Smooth muscle cell (in vitro differentiated cells): ENCODE measurements around the gene PTPRD. TPM values are rescaled to one million over a fixed set of nuclear protein-coding genes. Genes with fewer than 3 reads are reported as not detected.

Experiments
- DNase-seq: peaks from one replicate; lab custom pipeline; 2025; ENCODE audit not compliant: unreplicated experiment; lab: John Stamatoyannopoulos, UW
- H2AFZ ChIP-seq: fragments of 200-600 bp; sonication (generic); 2 replicates; pipeline ENCODE4 v1.6.0; 2016; ENCODE audit warnings: antibody characterized with exemption, low read depth, mild to moderate bottlenecking
- H3F3A ChIP-seq: fragments of 200-600 bp; sonication (generic); 2 replicates; pipeline ENCODE4 v1.6.0; 2017; ENCODE audit warnings: antibody characterized with exemption, low read depth
- H3K27ac ChIP-seq: fragments of 200-600 bp; sonication (generic); 2 replicates; pipeline ENCODE4 v1.5.1; 2016; ENCODE audit warnings: low read depth, mild to moderate bottlenecking
- H3K27me3 ChIP-seq: fragments of 200-600 bp; sonication (generic); 2 replicates; pipeline ENCODE4 v1.6.1; 2016; ENCODE audit warnings: low read depth, mild to moderate bottlenecking
- H3K36me3 ChIP-seq: fragments of 200-600 bp; sonication (generic); 2 replicates; pipeline ENCODE4 v1.5.1; 2016; ENCODE audit warnings: low read depth
- H3K4me1 ChIP-seq: fragments of 200-600 bp; sonication (generic); 2 replicates; pipeline ENCODE4 v1.5.1; 2016; ENCODE audit warnings: low read depth
- H3K4me2 ChIP-seq: fragments of 200-600 bp; sonication (generic); 2 replicates; pipeline ENCODE4 v1.6.0; 2016; ENCODE audit warnings: mild to moderate bottlenecking
- H3K4me3 ChIP-seq: fragments of 200-600 bp; sonication (generic); 2 replicates; pipeline ENCODE4 v1.5.1; 2016; ENCODE audit warnings: mild to moderate bottlenecking
- H3K79me2 ChIP-seq: fragments of 200-600 bp; sonication (generic); 2 replicates; pipeline ENCODE4 v1.6.0; 2016; ENCODE audit warnings: low read depth, mild to moderate bottlenecking
- H3K9ac ChIP-seq: fragments of 200-600 bp; sonication (generic); 2 replicates; pipeline ENCODE4 v1.6.0; 2016; ENCODE audit warnings: low read depth
- H3K9me3 ChIP-seq: fragments of 200-600 bp; sonication (generic); replicated peaks from 2 replicates; pipeline ENCODE4 v1.5.1; 2016; ENCODE audit warnings: low read depth
- H4K20me1 ChIP-seq: fragments of 200-600 bp; sonication (generic); 2 replicates; pipeline ENCODE4 v1.6.0; 2016; ENCODE audit warnings: low read depth
- CTCF ChIP-seq: fragments of 200-600 bp; sonication (generic); IDR thresholded peaks from 2 replicates; pipeline ENCODE4 v1.5.1; 2017; ENCODE audit warnings: borderline replicate concordance, mild to moderate bottlenecking, antibody characterized with exemption; ENCODE audit not compliant: insufficient read depth, poor library complexity, severe bottlenecking
- WGBS: methylation state at CpG from one replicate; pipeline ENCODE4 v1.1.7; 2016; ENCODE audit warnings: low lambda C conversion rate; 5-methylcytosine and 5-hydroxymethylcytosine counted together
- polyA plus RNA-seq: library from polyadenylated mRNA; unstranded; fragments of >200 nt; fragmentation: Nextera tagmentation; extraction: Ambion mirVana; gene quantifications from 2 replicates; pipeline ENCODE4 v1.2.1, GENCODE V29; 2016
- total RNA-seq: library from RNA; depleted of rRNA; stranded (reverse); fragments of >200 nt; gene quantifications from 2 replicates; pipeline ENCODE4 v1.2.3, GENCODE V29; 2014

Gene PTPRD
- total and polyA plus RNA-seq, 2 experiments from 2014 or later = 6.5 to 61.0 TPM

GRCh38 chr9:8659108-8659507, 1953.7 kb downstream of the PTPRD start:
- H4K20me1 ChIP-seq = no peaks in the 10 kb centered on the region
- no peak for TF ChIP-seq CTCF
- no peaks in the 10 kb centered on the region for H3K36me3 ChIP-seq
- peaks cover under 1% of the 10 kb centered on the region for H3K4me1 ChIP-seq
- peaks cover 4% of the 10 kb centered on the region for H3K79me2 ChIP-seq
- no peak overlapping the region for H2AFZ ChIP-seq
- no peak for DNase-seq
- H3K4me2 ChIP-seq = no peak overlapping the region
- H3K9ac ChIP-seq = no peak overlapping the region
- H3K27ac ChIP-seq = no peak overlapping the region
- no peaks in the 10 kb centered on the region for H3K27me3 ChIP-seq
- no peaks in the 10 kb centered on the region for H3K9me3 ChIP-seq
- no peaks in the 10 kb centered on the region for H3F3A ChIP-seq
- no peak overlapping the region for H3K4me3 ChIP-seq

GRCh38 chr9:8655071-8655470, 1957.7 kb downstream of the PTPRD start:
- no peak overlapping the region for H2AFZ ChIP-seq
- H3K27me3 ChIP-seq = no peaks in the 10 kb centered on the region
- H3F3A ChIP-seq = no peaks in the 10 kb centered on the region
- H3K36me3 ChIP-seq = no peaks in the 10 kb centered on the region
- H3K4me2 ChIP-seq = no peak overlapping the region
- DNase-seq = no peak
- no peak overlapping the region for H3K27ac ChIP-seq
- H3K9me3 ChIP-seq = no peaks in the 10 kb centered on the region
- no peak overlapping the region for H3K9ac ChIP-seq
- 98% methylated on average over 2 of the region's 2 CpGs for WGBS
- TF ChIP-seq CTCF = no peak
- peaks cover 14% of the 10 kb centered on the region for H3K4me1 ChIP-seq
- H4K20me1 ChIP-seq = no peaks in the 10 kb centered on the region
- H3K79me2 ChIP-seq = peaks cover 4% of the 10 kb centered on the region
- H3K4me3 ChIP-seq = no peak overlapping the region

- Histone ChIP-seq H3K79me2 (peaks cover 4% of the 10 kb centered on the region), H3K27me3 (no peaks in the 10 kb centered on the region), H3K4me3 (no peak overlapping the region), H3K4me2 (no peak overlapping the region), H3K9ac (no peak overlapping the region), H3K36me3 (no peaks in the 10 kb centered on the region), H3K4me1 (peaks cover 14% of the 10 kb centered on the region), H3F3A (no peaks in the 10 kb centered on the region), H2AFZ (no peak overlapping the region), H4K20me1 (no peaks in the 10 kb centered on the region), H3K27ac (no peak overlapping the region), H3K9me3 (no peaks in the 10 kb centered on the region)
- DNase-seq = no peak
- WGBS = 100% methylated on average over 1 of the region's 1 CpG
- TF ChIP-seq CTCF = no peak
These were observed 1958.9 kb downstream of the PTPRD start for GRCh38 chr9:8653855-8654254.

- Histone ChIP-seq H3K4me1 (peaks cover 14% of the 10 kb centered on the region), H3K79me2 (peaks cover 4% of the 10 kb centered on the region), H2AFZ (no peak overlapping the region), H3K9me3 (no peaks in the 10 kb centered on the region), H3K4me2 (no peak overlapping the region), H3F3A (no peaks in the 10 kb centered on the region), H3K36me3 (no peaks in the 10 kb centered on the region), H3K27me3 (no peaks in the 10 kb centered on the region), H4K20me1 (no peaks in the 10 kb centered on the region), H3K9ac (no peak overlapping the region), H3K4me3 (no peak overlapping the region), H3K27ac (no peak overlapping the region)
- no peak for TF ChIP-seq CTCF
- WGBS = 97% methylated on average over 2 of the region's 2 CpGs
- DNase-seq = no peak
These were observed 1959.7 kb downstream of the PTPRD start for GRCh38 chr9:8653111-8653510.
